NCI-H345 (cell line): ENCODE measurements around the gene CD63.
A peak's percentile ranks its signal among the peaks of the same experiment; 100 is the strongest.

Experiments
- DNase-seq: peaks from one replicate; lab custom pipeline; 2025; lab: John Stamatoyannopoulos, UW

Gene CD63

GRCh38 chr12:55739025-55739378 lies 10.2 kb upstream of the CD63 start:
- DNase-seq: no peak

- DNase-seq: peak; percentile 88
Measured at GRCh38 chr12:55738123-55739024, 9.6 kb upstream of the CD63 start.

- no peak for DNase-seq
Measured at GRCh38 chr12:55737581-55738122, 8.8 kb upstream of the CD63 start.

DNA sequence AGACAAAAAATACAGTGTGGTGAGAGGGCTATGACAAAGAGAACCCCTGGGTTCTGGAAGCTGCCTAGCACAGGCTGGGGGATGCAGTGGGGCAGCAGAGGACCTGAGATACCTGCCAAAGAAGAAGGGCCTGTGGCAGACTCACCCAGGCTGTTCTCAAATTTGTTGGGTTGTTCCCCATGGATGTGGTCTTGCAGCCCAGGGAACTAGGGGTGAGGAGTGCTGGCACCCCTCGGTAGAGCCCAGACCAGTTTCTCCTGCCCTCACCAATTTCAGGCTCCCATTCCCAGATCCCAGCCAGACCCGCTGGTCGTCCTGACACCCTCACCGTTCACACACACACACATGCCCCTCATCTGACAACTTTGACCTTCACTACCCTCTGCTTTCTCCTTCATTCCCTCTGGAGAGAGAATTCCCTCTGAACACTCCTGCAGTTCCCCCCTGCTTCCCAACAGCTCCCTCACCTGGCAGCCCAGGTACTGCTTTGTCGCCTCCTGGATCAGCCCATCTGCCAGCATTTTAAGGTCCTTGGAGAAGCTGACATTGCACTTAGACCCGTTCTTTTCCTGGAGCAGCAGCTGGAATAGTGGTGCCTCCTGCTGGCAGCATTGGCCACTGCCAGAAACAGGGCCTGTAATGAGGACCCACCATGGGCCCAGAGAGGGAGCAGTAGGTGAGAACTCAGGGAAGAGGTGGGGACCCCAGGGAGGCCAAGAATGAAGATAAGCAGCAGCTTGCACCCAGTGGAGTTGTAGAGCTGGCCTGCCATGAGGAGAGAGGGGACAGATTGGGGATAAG lies 8.2 kb upstream of the CD63 start:
- peak; percentile 65 for DNase-seq

DNA sequence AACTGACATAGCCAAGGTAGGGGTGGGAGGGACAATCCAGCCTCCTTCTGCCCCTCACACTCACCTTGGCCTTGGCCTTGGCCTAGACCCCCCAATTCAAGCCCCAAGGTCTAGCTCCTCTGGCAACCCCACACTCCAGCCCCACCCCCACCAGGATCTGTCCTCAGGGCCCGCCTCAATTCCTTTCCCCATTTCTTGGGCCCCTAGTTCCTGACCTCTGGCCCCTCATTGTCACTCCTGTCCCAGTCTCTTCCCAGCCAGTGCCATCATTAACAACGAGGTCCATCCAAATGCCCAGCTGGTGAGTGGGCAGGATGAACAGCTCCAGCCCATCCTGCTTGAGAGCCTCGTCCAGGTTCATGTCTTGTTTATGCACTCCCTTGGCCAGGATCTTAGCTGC lies 7.3 kb upstream of the CD63 start:
- no peak for DNase-seq

DNA sequence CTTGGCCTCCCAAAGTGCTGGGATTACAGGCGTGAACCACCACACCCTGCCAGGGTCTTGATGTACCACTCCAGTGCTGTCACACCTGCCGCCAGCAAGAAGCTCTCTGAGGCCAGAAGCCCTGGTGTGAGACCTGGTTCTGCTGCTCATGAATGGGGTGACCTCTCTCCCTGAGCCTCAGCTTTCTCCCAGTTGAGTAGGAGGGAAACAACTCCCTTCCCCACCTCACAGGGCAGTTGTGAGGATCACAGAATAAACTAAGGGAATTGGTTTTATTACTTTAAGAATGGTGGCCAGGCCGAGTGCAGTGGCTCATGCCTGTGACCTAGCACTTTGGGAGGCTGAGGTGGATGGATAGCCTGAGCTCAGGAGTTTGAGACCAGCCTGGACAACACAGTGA lies 5.8 kb upstream of the CD63 start:
- no peak for DNase-seq

DNA sequence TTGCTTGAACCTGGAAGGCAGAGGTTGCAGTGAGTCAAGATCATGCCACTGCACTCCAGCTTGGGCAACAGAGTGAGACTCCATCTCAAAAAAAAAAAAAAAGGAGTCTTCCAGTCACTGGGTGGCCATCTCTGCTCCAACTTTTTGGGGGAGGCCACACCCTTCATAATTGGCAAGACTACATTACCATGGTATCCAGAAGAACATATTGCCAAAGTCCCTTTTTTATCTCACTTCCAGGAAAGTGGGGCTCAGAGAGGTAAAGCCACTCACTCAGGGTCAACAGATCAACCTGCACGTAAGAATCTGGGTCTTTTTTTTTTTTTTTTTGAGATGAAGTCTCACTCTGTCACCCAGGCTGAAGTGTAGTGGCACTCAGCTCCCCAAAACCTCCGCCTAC lies 5.0 kb upstream of the CD63 start:
- DNase-seq: no peak

- no peak for DNase-seq
Measured at GRCh38 chr12:55733021-55733555, 4.3 kb upstream of the CD63 start.

- no peak for DNase-seq
Measured at GRCh38 chr12:55732288-55732687, 3.5 kb upstream of the CD63 start.

- DNase-seq: no peak
Measured at GRCh38 chr12:55729819-55730818, 1.3 kb upstream of the CD63 start.

- DNase-seq: peak; percentile 59
Measured at GRCh38 chr12:55728186-55728938, 447 bp downstream of the CD63 start.

DNA sequence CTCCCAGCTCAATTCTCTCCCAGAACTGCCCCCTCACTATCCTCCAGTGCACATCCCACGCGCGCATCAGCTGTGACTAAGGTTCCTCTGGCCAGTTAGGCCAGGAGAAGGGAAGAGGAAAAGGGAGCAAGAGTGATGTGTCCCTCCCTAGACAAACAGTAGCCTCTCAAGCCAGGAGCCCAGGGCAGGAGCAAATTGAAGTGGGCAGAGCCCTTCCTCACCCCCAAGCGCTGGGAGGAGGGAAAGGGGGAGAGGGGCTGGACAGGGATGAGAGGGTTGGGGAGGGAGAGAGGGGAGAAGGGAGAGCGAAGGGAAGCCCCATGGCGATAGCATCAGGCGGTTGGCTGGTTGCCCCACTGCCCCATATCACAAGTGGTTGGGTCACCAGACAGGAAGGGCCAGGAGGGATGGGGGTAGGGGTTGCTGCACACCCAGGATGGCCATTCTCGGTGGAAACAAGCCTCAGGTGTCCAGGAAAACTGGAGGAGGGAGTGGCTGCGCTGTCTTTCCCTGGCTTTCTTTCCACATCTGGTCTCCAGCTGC lies 1.1 kb downstream of the CD63 start:
- no peak for DNase-seq

DNA sequence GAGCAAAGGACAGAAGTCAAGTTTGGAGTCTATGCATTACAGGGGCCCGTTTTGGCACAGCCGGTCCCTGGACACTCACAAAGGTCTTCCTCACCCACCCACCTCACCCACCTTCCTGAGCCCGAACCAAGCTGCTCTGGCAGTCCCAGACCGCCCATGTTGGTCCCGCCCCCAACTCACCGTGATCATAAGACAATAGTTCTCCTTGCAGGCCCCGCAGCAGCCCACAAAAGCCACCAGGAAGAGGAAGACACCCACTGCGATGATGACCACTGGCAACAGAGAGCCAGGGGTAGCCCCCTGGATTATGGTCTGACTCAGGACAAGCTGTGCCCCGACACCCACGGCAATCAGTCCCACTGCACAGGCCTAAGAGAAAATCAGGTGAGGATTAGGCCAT lies 1.8 kb downstream of the CD63 start:
- DNase-seq: no peak

DNA sequence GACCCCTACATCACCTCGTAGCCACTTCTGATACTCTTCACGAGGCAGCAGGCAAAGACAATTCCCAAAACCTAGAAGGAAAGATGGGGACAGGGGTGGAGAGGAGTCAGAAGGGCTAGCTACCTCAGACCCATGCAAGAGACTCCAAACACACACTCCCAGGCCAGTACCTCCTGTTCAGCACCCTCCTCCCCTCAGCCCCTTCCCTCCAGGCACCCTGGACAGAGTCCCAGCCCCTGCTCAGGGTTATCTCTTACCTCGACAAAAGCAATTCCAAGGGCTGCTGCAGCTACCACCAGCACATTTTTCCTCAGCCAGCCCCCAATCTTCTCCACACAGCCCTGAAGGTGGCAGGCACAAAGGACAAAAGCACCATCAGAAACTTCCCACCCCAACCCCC lies 3.3 kb downstream of the CD63 start:
- no peak for DNase-seq

DNA sequence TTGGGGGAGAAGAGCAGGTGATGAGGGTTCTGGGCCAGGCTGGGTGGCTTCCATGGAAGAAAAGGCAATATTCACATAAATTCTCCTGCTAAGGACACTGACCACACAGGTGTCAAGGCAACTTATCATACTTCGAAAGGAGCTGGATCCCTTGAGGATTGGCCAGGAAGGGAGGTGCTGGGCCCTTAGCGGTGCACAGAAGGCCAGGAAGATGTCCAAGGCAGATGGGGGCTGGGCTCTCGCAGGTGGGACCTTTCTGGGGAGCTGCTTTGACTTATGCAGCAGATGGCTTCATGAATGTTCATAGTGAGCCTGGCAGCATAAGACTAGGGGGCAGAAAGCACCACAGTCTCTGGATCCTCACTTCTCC lies 3.9 kb downstream of the CD63 start:
- DNase-seq: no peak

- DNase-seq: peak; percentile 39
Measured at GRCh38 chr12:55724226-55724939, 4.4 kb downstream of the CD63 start.

- no peak for DNase-seq
Measured at GRCh38 chr12:55723516-55724225, 5.1 kb downstream of the CD63 start.

- DNase-seq: no peak
Measured at GRCh38 chr12:55722948-55723347, 5.9 kb downstream of the CD63 start.

DNA sequence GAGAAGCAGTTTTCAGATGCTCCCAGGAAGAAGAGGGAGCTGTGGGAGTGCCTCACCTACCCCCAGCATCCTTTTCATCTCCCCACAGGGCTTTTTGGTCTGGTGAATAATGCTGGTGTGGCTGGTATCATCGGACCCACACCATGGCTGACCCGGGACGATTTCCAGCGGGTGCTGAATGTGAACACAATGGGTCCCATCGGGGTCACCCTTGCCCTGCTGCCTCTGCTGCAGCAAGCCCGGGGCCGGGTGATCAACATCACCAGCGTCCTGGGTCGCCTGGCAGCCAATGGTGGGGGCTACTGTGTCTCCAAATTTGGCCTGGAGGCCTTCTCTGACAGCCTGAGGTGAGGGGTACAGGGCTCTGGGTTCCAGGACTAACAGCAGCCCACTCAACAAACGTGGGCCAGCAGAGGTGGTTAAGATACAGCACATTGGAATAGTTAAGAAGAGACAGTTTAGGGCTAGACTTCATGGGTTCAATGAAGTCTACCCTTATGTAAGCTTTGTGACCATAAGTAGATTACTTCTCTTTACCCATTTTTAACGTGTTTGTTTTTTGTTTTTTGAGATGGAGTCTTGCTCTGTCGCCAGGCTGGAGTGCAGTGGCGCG lies 7.1 kb downstream of the CD63 start:
- DNase-seq: no peak
